Left lung (tissue), 10 donors: ENCODE results near the gene STAT5A. TPM values are rescaled to one million over a fixed set of nuclear protein-coding genes. Genes with fewer than 3 reads are reported as not detected.
"Not testable (repeated sequence)": the region's sequence is repeated elsewhere in the genome, so short reads cannot be mapped to it uniquely, and the experiment has no call there.

Source experiments
- ATAC-seq: fragments of 200-7000 bp; cut with Tn5 transposase; one replicate; pipeline ENCODE4 v1.9.1; 2020; ENCODE audit warnings: moderate library complexity
- DNase-seq, 4 donors: peaks; one replicate each; pipeline ENCODE4 v3.0.0-alpha.2; 2013 to 2020
- H3K27ac ChIP-seq, 2 donors: fragments of 200-600 bp; sonication (generic) in 1 of 2; one replicate each; pipeline versions ENCODE4 v1.5.0 to v1.8.0; 2020 to 2021
- H3K27me3 ChIP-seq, 2 donors: fragments of 200-600 bp; sonication (generic) in 1 of 2; one replicate each; pipeline versions ENCODE4 v1.5.0 to v1.8.0; 2020 to 2021
- H3K36me3 ChIP-seq, 2 donors: fragments of 200-600 bp; sonication (generic) in 1 of 2; one replicate each; pipeline versions ENCODE4 v1.5.0 to v1.8.0; 2020 to 2021
- H3K4me1 ChIP-seq, 2 donors: fragments of 200-600 bp; one replicate each; pipeline ENCODE4 v1.8.0; 2021
- H3K4me3 ChIP-seq, 2 donors: fragments of 200-600 bp; sonication (generic) in 1 of 2; one replicate each; pipeline versions ENCODE4 v1.5.0 to v1.8.0; 2020 to 2021; ENCODE audit warnings: mild to moderate bottlenecking in 1 of 2
- H3K9me3 ChIP-seq, 2 donors: fragments of 200-600 bp; sonication (generic) in 1 of 2; one replicate each; pipeline versions ENCODE4 v1.5.0 to v1.8.0; 2020 to 2021
- CTCF ChIP-seq, 2 donors: fragments of 200-600 bp; sonication (generic) in 1 of 2; IDR thresholded peaks; one replicate each; pipeline versions ENCODE4 v1.5.0 to v1.8.0; 2021; ENCODE audit warnings: antibody characterized with exemption in 2 of 2
- intact Hi-C, 2 donors: fragments of 100-400 bp; cut with DNase I; formaldehyde crosslinking; loops; one replicate each; pipeline versions ENCODE4 v1.11.2 to v1.14.2; 2022
- polyA plus RNA-seq, 6 donors: library from polyadenylated mRNA; unstranded; fragments of 120-200 nt; gene quantifications; one replicate each; pipeline ENCODE4 v1.2.1, GENCODE V29; 2013; ENCODE audit not compliant: insufficient read length in 6 of 6
- total RNA-seq, 2 donors: library from RNA; stranded (reverse); fragmentation: NEBNext Ultra II Directional; extraction: Animal tissue kit (Norgen Biotek cat#: 25700); gene quantifications; one replicate each; pipeline ENCODE4 v1.2.1, GENCODE V29; 2021
- donor health status: DM: no; HTN: yes; CAD: no.
- donor health status: DM: no; HTN: no; CAD: no.

STAT5A gene
- total and polyA plus RNA-seq, 8 donors, result 10.3 to 47.4 (median 12.3) TPM

- Histone ChIP-seq H3K4me1 (peaks cover 19 to 53% of the 10 kb centered on the region in 2 donors), H3K4me3 (no peak overlapping the region), H3K9me3 (no peaks in the 10 kb centered on the region), H3K27ac (peak overlapping the region in 1 of 2 donors; percentile 61), H3K27me3 (no peaks in the 10 kb centered on the region), H3K36me3 (peaks cover 0 to 94% of the 10 kb centered on the region in 2 donors)
- intact Hi-C loops, result no loop called here
- DNase-seq (no peak), ATAC-seq (no peak)
- no peak for TF ChIP-seq CTCF (IDR thresholded peaks at IDR 0.05)
Observed at GRCh38 chr17:42313389-42313772, 25.1 kb downstream of the STAT5A start.

- Histone ChIP-seq H3K9me3 (no peaks in the 10 kb centered on the region), H3K4me3 (no peak overlapping the region), H3K36me3 (peaks cover 0 to 94% of the 10 kb centered on the region in 2 donors), H3K4me1 (peaks cover 19 to 56% of the 10 kb centered on the region in 2 donors), H3K27ac (peak overlapping the region; percentile 13 to 61), H3K27me3 (no peaks in the 10 kb centered on the region)
- DNase-seq (no peak), ATAC-seq (no peak)
- intact Hi-C loops, result no loop called here
- no peak for TF ChIP-seq CTCF (IDR thresholded peaks at IDR 0.05)
Observed at GRCh38 chr17:42313773-42314566, 25.7 kb downstream of the STAT5A start.

DNA sequence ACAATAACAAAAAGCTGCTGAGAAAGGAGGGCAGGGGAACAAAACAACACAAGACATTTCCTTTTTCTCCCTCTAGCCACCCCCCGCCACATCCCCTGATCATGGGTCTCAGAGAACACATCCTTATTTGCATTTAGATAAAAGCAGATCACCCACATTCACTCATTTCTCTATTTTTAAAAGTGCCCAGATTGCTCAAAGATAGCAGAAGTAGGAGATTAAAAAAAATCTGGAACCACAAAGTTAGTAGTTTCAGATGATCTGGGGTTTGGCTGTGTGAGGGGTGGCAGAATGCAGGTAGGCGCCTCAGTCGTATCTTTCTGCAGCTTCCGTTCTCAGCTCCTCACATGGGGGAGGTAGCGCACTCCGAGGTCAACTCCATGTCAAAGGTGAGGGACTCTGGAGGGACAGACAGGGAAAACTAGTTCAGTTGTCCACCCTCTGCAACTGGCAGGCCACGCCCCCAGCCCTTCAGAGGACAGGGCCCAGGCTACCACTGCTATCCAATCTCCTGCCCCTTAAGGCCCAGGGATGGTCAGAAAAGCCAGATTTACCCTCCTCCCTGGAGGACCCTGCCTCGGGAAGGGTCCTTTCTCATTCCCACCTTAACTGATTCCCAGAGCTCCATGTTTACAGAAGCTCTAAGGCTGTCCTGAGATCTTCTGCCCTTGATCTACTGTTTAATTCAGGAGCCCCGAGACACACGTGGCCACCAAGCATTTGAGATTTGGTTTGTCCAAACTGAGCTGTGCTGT, 27.3 kb downstream of the STAT5A start:
- Histone ChIP-seq H3K27ac (peak overlapping the region in 1 of 2 donors; percentile 61), H3K27me3 (no peaks in the 10 kb centered on the region), H3K4me1 (peaks cover 19 to 73% of the 10 kb centered on the region in 2 donors), H3K36me3 (peaks cover 0 to 94% of the 10 kb centered on the region in 2 donors), H3K4me3 (no peak overlapping the region), H3K9me3 (no peaks in the 10 kb centered on the region)
- ATAC-seq (no peak), DNase-seq (no peak)
- TF ChIP-seq CTCF (IDR thresholded peaks at IDR 0.05), result no peak
- intact Hi-C loops, result no loop called here

GRCh38 chr17:42316755-42317154, 28.5 kb downstream of the STAT5A start:
- H3K4me3 ChIP-seq, result no peak overlapping the region
- peaks cover 10 to 73% of the 10 kb centered on the region in 2 donors for H3K4me1 ChIP-seq
- no peaks in the 10 kb centered on the region for H3K9me3 ChIP-seq
- H3K27me3 ChIP-seq, result no peaks in the 10 kb centered on the region
- peaks cover 0 to 98% of the 10 kb centered on the region in 2 donors for H3K36me3 ChIP-seq
- ATAC-seq, result no peak
- intact Hi-C loops, result no loop called here
- DNase-seq, result no peak
- no peak overlapping the region for H3K27ac ChIP-seq
- no peak for TF ChIP-seq CTCF (IDR thresholded peaks at IDR 0.05)

DNA sequence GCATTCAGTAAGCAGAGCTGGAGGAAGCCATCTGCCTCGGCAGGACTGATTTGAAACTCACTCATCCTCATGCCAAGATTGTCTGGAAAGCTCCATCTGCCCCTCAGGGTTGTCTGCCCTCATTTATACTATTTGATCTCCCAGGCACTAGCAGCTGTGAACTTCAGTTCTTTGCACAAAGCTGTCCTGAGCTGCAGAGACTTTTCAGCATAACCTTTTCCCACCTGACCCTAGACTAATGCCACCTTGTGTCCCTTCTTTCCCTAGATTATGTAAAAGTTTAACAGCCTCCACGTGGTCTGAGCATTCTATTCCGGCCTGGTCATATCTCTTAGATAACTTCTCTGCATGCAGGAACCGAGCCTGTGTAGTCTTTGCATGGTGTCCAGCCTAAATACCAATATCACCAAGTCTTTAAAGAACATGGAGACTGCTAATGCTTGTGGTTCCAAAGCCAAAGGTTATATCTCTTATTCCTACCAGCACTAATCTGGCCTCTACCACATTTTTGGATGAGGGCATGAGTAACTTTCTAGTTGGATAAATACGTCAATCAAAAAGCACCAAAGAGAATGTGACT, 29.1 kb downstream of the STAT5A start:
- no peak for ATAC-seq
- Histone ChIP-seq H3K27ac (no peak overlapping the region), H3K27me3 (no peaks in the 10 kb centered on the region), H3K4me3 (no peak overlapping the region), H3K4me1 (peaks cover 5 to 67% of the 10 kb centered on the region in 2 donors), H3K36me3 (peaks cover 0 to 100% of the 10 kb centered on the region in 2 donors), H3K9me3 (no peaks in the 10 kb centered on the region)
- intact Hi-C loops, result no loop called here
- no peak for DNase-seq
- TF ChIP-seq CTCF (IDR thresholded peaks at IDR 0.05), result no peak

- intact Hi-C loops, ATAC-seq: not testable (repeated sequence)
Observed at GRCh38 chr17:42317967-42318366, 29.7 kb downstream of the STAT5A start.

More at GRCh38 chr17:42317967-42318366, 29.7 kb downstream of the STAT5A start:
- peaks cover 0 to 67% of the 10 kb centered on the region in 2 donors for H3K4me1 ChIP-seq
- peak overlapping the region in 1 of 2 donors; percentile 63 for H3K27ac ChIP-seq
- not testable (repeated sequence) for H3K4me3 ChIP-seq, H3K27me3 ChIP-seq, H3K9me3 ChIP-seq, DNase-seq
- peaks cover 0 to 100% of the 10 kb centered on the region in 2 donors for H3K36me3 ChIP-seq
